ENCODE results near the gene POLR2J3. TPM values are rescaled to one million over a fixed set of nuclear protein-coding genes. Genes with fewer than 3 reads are reported as not detected.

The POLR2J3 gene
- total RNA-seq (2022; extraction: Qiagen RNA extraction) = 19.1 to 52.3 TPM (median 49.6 TPM) in 5 replicates

GRCh38 chr7:102572261-102573239 is at the start of gene POLR2J3:
Gene POLR2J3 (minus strand): TSS chr7:102572583. CDS start chr7:102572521, 62 bp downstream.

GRCh38 chr7:102616507-102617125 is 44.2 kb upstream of the POLR2J3 start, which contains the start of gene RASA4:
Gene RASA4 (minus strand): TSS chr7:102616756. CDS start chr7:102616689, 67 bp downstream.

GRCh38 chr7:102550808-102551422 is 21.5 kb downstream of the POLR2J3 start, which contains the start of gene SPDYE2:
Gene SPDYE2 (plus strand): TSS chr7:102551226. CDS start chr7:102553256, 2,030 bp downstream.

GRCh38 chr7:102543596-102543995 is 28.8 kb downstream of the POLR2J3 start, which contains the start of gene UPK3BL2:
Gene UPK3BL2 (minus strand): TSS chr7:102543696. CDS start chr7:102543636, 60 bp downstream.

GRCh38 chr7:102517550-102518147 is 54.7 kb downstream of the POLR2J3 start, which contains the start of gene RASA4B:
Gene RASA4B (minus strand): TSS chr7:102517777. CDS start chr7:102517710, 67 bp downstream.

Other genes starting within 250 kb of the POLR2J3 start
- not detected in 5 replicates for gene SPDYE6, start 216.1 kb downstream of the POLR2J3 start, total RNA-seq (2022; extraction: Qiagen RNA extraction)
- 19.4 to 22.2 TPM (median 20.4 TPM) in 5 replicates for gene PRKRIP1, start 176.2 kb downstream of the POLR2J3 start, total RNA-seq (2022; extraction: Qiagen RNA extraction)
- 17.7 to 35.0 TPM (median 33.6 TPM) in 5 replicates for gene ORAI2, start 139.0 kb downstream of the POLR2J3 start, total RNA-seq (2022; extraction: Qiagen RNA extraction)
- 9.4 to 12.9 TPM (median 11.0 TPM) in 5 replicates for gene ALKBH4, start 107.7 kb downstream of the POLR2J3 start, total RNA-seq (2022; extraction: Qiagen RNA extraction)
- gene LRWD1, start 107.6 kb downstream of the POLR2J3 start, total RNA-seq (2022; extraction: Qiagen RNA extraction) = 21.6 to 30.9 TPM (median 28.4 TPM) in 5 replicates
- 104 to 123 TPM (median 107 TPM) in 5 replicates for gene POLR2J, start 93.7 kb downstream of the POLR2J3 start, total RNA-seq (2022; extraction: Qiagen RNA extraction)
- 0.70 to 2.3 TPM (median 2.0 TPM) in 5 replicates for gene RASA4B, start 54.8 kb downstream of the POLR2J3 start, total RNA-seq (2022; extraction: Qiagen RNA extraction)
- gene UPK3BL2, start 28.9 kb downstream of the POLR2J3 start, total RNA-seq (2022; extraction: Qiagen RNA extraction) = 1.7 to 3.1 TPM (median 2.3 TPM) in 5 replicates
- gene SPDYE2, start 21.4 kb downstream of the POLR2J3 start, total RNA-seq (2022; extraction: Qiagen RNA extraction) = not detected in 5 replicates
- gene RASA4, start 44.2 kb upstream of the POLR2J3 start, total RNA-seq (2022; extraction: Qiagen RNA extraction) = 1.3 to 2.4 TPM (median 1.7 TPM) in 5 replicates
- gene UPK3BL1, start 70.2 kb upstream of the POLR2J3 start, total RNA-seq (2022; extraction: Qiagen RNA extraction) = 6.7 to 16.2 TPM (median 13.3 TPM) in 5 replicates
- gene SPDYE2B, start 77.7 kb upstream of the POLR2J3 start, total RNA-seq (2022; extraction: Qiagen RNA extraction) = not detected in 5 replicates
- gene POLR2J2, start 99.1 kb upstream of the POLR2J3 start, total RNA-seq (2022; extraction: Qiagen RNA extraction) = 0.13 to 0.41 TPM (median 0.32 TPM) in 4 of 5 replicates, not detected in the other
- gene FAM185A, start 176.4 kb upstream of the POLR2J3 start, total RNA-seq (2022; extraction: Qiagen RNA extraction) = 5.0 to 7.1 TPM (median 6.7 TPM) in 5 replicates